H1 (cell line): Measurements from ENCODE around the gene SMIM1. TPM values are rescaled to one million over a fixed set of nuclear protein-coding genes. Genes with fewer than 3 reads are reported as not detected.

ENCODE experiments used
- CTCF ChIA-PET: fragments of 300-600 bp; sonication (Branson Sonifier 250); formaldehyde crosslinking; loops from one replicate; lab custom pipeline; 2021; ENCODE audit not compliant: partially characterized antibody; lab: Charles Lee
- POLR2A ChIA-PET: fragments of 300-600 bp; sonication (Branson Sonifier 250); formaldehyde crosslinking; loops from one replicate; lab custom pipeline; 2021; ENCODE audit warnings: inconsistent platforms; ENCODE audit not compliant: partially characterized antibody; lab: Charles Lee
- DNase-seq, 2 experiments: peaks; one replicate each; pipeline versions ENCODE4 v3.0.0 to v3.0.0-alpha.2; 2010 to 2022; ENCODE audit warnings: low spot score in 2 of 2, low read depth in 1 of 2, mixed read lengths in 1 of 2
- FAIRE-seq: peaks from 2 replicates; lab custom pipeline; 2011; peaks lifted over from hg19 to GRCh38; lab: Jason Lieb, UNC
- H2AFZ ChIP-seq: 2 replicates; pipeline ENCODE4 v1.8.1; 2012; ENCODE audit warnings: low read length, inconsistent platforms
- H2AK5ac ChIP-seq: 2 replicates; pipeline ENCODE4 v1.6.1; 2013; ENCODE audit warnings: low read depth, low read length
- H2BK120ac ChIP-seq: replicated peaks from 2 replicates; pipeline ENCODE3; 2013; ENCODE audit warnings: low read depth, low read length, inconsistent platforms
- H2BK12ac ChIP-seq: 2 replicates; pipeline ENCODE4 v1.6.1; 2013; ENCODE audit warnings: low read depth, low read length
- H2BK15ac ChIP-seq: 2 replicates; pipeline ENCODE4 v1.6.1; 2013; ENCODE audit warnings: low read length
- H2BK20ac ChIP-seq: 2 replicates; pipeline ENCODE4 v1.6.1; 2013; ENCODE audit warnings: low read length
- H2BK5ac ChIP-seq: 2 replicates; pipeline ENCODE4 v1.6.1; 2013; ENCODE audit warnings: low read depth, low read length
- H3K14ac ChIP-seq: 2 replicates; pipeline ENCODE4 v1.6.1; 2013; ENCODE audit warnings: inconsistent platforms; ENCODE audit not compliant: insufficient read length
- H3K18ac ChIP-seq: 2 replicates; pipeline ENCODE4 v1.6.1; 2013; ENCODE audit warnings: low read length; ENCODE audit errors: extremely low read depth
- H3K23ac ChIP-seq: 2 replicates; pipeline ENCODE4 v1.6.1; 2013; ENCODE audit warnings: inconsistent platforms; ENCODE audit not compliant: insufficient read length
- H3K23me2 ChIP-seq: 2 replicates; pipeline ENCODE4 v1.6.1; 2013; ENCODE audit warnings: low read depth, low read length
- H3K27ac ChIP-seq: 2 replicates; pipeline ENCODE4 v1.6.1; 2011; ENCODE audit warnings: low read depth, low read length, inconsistent platforms
- H3K27me3 ChIP-seq, 4 experiments: replicated peaks in 1 of 4; 1 replicate in 1 of 4; 2 replicates in 3 of 4; pipeline versions ENCODE4 v1.6.1 to v1.8.1; 2011 to 2013; ENCODE audit warnings: low read length in 3 of 4, mild to moderate bottlenecking in 3 of 4, inconsistent platforms in 2 of 4, mixed read lengths in 2 of 4, moderate library complexity in 1 of 4; ENCODE audit not compliant: control insufficient read depth in 3 of 4, insufficient read depth in 3 of 4; ENCODE audit errors: extremely low read depth in 1 of 4
- H3K36me3 ChIP-seq, 4 experiments: 2 replicates each; pipeline versions ENCODE4 v1.6.1 to v1.8.1; 2011 to 2013; ENCODE audit warnings: mild to moderate bottlenecking in 4 of 4, low read length in 3 of 4, moderate library complexity in 2 of 4, control low read depth in 1 of 4, inconsistent platforms in 1 of 4; ENCODE audit not compliant: insufficient read depth in 4 of 4, control insufficient read depth in 2 of 4
- H3K4ac ChIP-seq: replicated peaks from 2 replicates; pipeline ENCODE3; 2013; ENCODE audit warnings: low read length, low read depth, mixed read lengths, inconsistent platforms; ENCODE audit not compliant: insufficient read length
- H3K4me1 ChIP-seq, 4 experiments: replicated peaks in 1 of 4; 1 replicate in 1 of 4; 2 replicates in 3 of 4; pipeline versions ENCODE4 v1.6.1 to v1.8.1; 2011 to 2013; ENCODE audit warnings: low read length in 3 of 4, inconsistent platforms in 2 of 4, mixed read lengths in 1 of 4; ENCODE audit not compliant: insufficient read depth in 4 of 4, control insufficient read depth in 3 of 4
- H3K4me2 ChIP-seq, 2 experiments: 2 replicates each; pipeline versions ENCODE4 v1.6.1 to v1.8.1; 2011 to 2013; ENCODE audit warnings: low read depth in 2 of 2, low read length in 2 of 2, control low read depth in 1 of 2, inconsistent platforms in 1 of 2, mild to moderate bottlenecking in 1 of 2; ENCODE audit not compliant: insufficient read depth in 1 of 2
- H3K4me3 ChIP-seq, 4 experiments: fragments of 200-600, 300-600 bp in 1 of 4; sonication (generic), shearing (Covaris generic), sonication (Bioruptor Twin) in 1 of 4; 2 replicates each; pipeline versions ENCODE4 v1.5.1 to v1.8.1; 2011 to 2016; ENCODE audit warnings: low read length in 4 of 4, low read depth in 3 of 4, control low read depth in 2 of 4, inconsistent platforms in 2 of 4, mild to moderate bottlenecking in 2 of 4, mixed read lengths in 1 of 4, moderate library complexity in 1 of 4; ENCODE audit not compliant: insufficient read depth in 2 of 4; ENCODE audit errors: extremely low read depth in 1 of 4
- H3K56ac ChIP-seq: replicated peaks from 2 replicates; pipeline ENCODE3; 2013; ENCODE audit warnings: low read depth, mild to moderate bottlenecking, mixed read lengths, low read length, inconsistent platforms; ENCODE audit not compliant: insufficient read length
- H3K79me1 ChIP-seq: 2 replicates; pipeline ENCODE4 v1.6.1; 2013; ENCODE audit warnings: low read depth, low read length, control low read depth
- H3K79me2 ChIP-seq, 2 experiments: 2 replicates each; pipeline versions ENCODE4 v1.6.1 to v1.8.1; 2012 to 2013; ENCODE audit warnings: low read length in 2 of 2, mild to moderate bottlenecking in 2 of 2, inconsistent platforms in 1 of 2; ENCODE audit not compliant: insufficient read depth in 2 of 2, control insufficient read depth in 1 of 2
- H3K9ac ChIP-seq, 4 experiments: replicated peaks in 1 of 4; 1 replicate in 1 of 4; 2 replicates in 3 of 4; pipeline versions ENCODE4 v1.6.1 to v1.8.1; 2011 to 2013; ENCODE audit warnings: low read depth in 3 of 4, low read length in 3 of 4, control low read depth in 2 of 4, mild to moderate bottlenecking in 2 of 4, moderate library complexity in 2 of 4, inconsistent platforms in 1 of 4; ENCODE audit errors: extremely low read depth in 1 of 4
- H3K9me3 ChIP-seq, 2 experiments: 2 replicates each; pipeline versions ENCODE4 v1.6.1 to v1.8.1; 2012 to 2013; ENCODE audit warnings: mild to moderate bottlenecking in 2 of 2, moderate library complexity in 2 of 2, control low read depth in 1 of 2, inconsistent platforms in 1 of 2, low read depth in 1 of 2, low read length in 1 of 2, mixed read lengths in 1 of 2; ENCODE audit not compliant: insufficient read depth in 2 of 2
- H4K20me1 ChIP-seq, 2 experiments: replicated peaks in 1 of 2; 2 replicates each; pipeline versions ENCODE3 to v1.8.1; 2011 to 2013; ENCODE audit warnings: inconsistent platforms in 2 of 2, low read length in 2 of 2, mild to moderate bottlenecking in 1 of 2; ENCODE audit not compliant: insufficient read depth in 2 of 2, control insufficient read depth in 1 of 2
- H4K5ac ChIP-seq: 2 replicates; pipeline ENCODE4 v1.6.1; 2013; ENCODE audit warnings: low read length, low read depth, mixed read lengths, inconsistent platforms; ENCODE audit not compliant: insufficient read length
- H4K8ac ChIP-seq: 2 replicates; pipeline ENCODE4 v1.8.0; 2013; ENCODE audit warnings: mild to moderate bottlenecking, moderate library complexity, low read length, inconsistent platforms; ENCODE audit not compliant: insufficient read depth; ENCODE audit errors: extremely low read depth
- H4K91ac ChIP-seq: replicated peaks from 2 replicates; pipeline ENCODE3; 2013; ENCODE audit warnings: low read length, mixed read lengths, inconsistent platforms; ENCODE audit not compliant: insufficient read length
- BRCA1 ChIP-seq: IDR thresholded peaks from 2 replicates; pipeline ENCODE4 v1.6.1; 2012; ENCODE audit warnings: low read depth, low read length, improper control_type of control experiment
- CHD1 ChIP-seq: IDR thresholded peaks from 2 replicates; pipeline ENCODE4 v1.6.1; 2012; ENCODE audit warnings: low read depth, low read length, improper control_type of control experiment
- EP300 ChIP-seq, 2 experiments: IDR thresholded peaks; 1 replicate in 1 of 2; 2 replicates in 1 of 2; pipeline ENCODE4 v1.6.1; 2011 to 2012; ENCODE audit warnings: low read depth in 2 of 2, low read length in 2 of 2, mild to moderate bottlenecking in 2 of 2, borderline replicate concordance in 1 of 2, inconsistent platforms in 1 of 2, moderate library complexity in 1 of 2
- GABPA ChIP-seq: IDR thresholded peaks from 2 replicates; pipeline ENCODE4 v1.6.1; 2011; ENCODE audit warnings: mild to moderate bottlenecking, low read length, moderate library complexity, borderline replicate concordance; ENCODE audit not compliant: insufficient read depth
- POU5F1 ChIP-seq: IDR thresholded peaks from 2 replicates; pipeline ENCODE4 v1.6.1; 2011; ENCODE audit warnings: low read depth, mild to moderate bottlenecking, low read length, moderate library complexity
- SIN3A ChIP-seq, 2 experiments: IDR thresholded peaks in 1 of 2; conservative IDR thresholded peaks in 1 of 2; 2 replicates each; pipeline ENCODE4 v1.6.1; 2011 to 2012; ENCODE audit warnings: low read length in 2 of 2, improper control_type of control experiment in 1 of 2, low read depth in 1 of 2, mild to moderate bottlenecking in 1 of 2
- TCF12 ChIP-seq: IDR thresholded peaks from 2 replicates; pipeline ENCODE4 v1.6.1; 2011; ENCODE audit warnings: low read depth, mild to moderate bottlenecking, low read length
- ZNF274 ChIP-seq: IDR thresholded peaks from 2 replicates; pipeline ENCODE4 v1.7.0; 2012; ENCODE audit warnings: low read length, borderline replicate concordance; ENCODE audit errors: extremely low read depth
- WGBS, 2 experiments: shearing (Covaris generic) in 1 of 2; methylation state at CpG; one replicate each; pipeline versions ENCODE4 v1.1.6 to v1.1.7; 2013 to 2015; ENCODE audit warnings: low lambda C conversion rate in 2 of 2, mixed read lengths in 2 of 2, inconsistent platforms in 1 of 2, low coverage in 1 of 2, missing lambda C conversion rate in 1 of 2; ENCODE audit not compliant: insufficient replicate concordance in 2 of 2, insufficient coverage in 1 of 2, insufficient read length in 1 of 2; ENCODE audit errors: extremely low coverage in 1 of 2, missing lambda C conversion rate in 1 of 2; 5-methylcytosine and 5-hydroxymethylcytosine counted together
- polyA plus RNA-seq, 7 experiments: library from polyadenylated mRNA; depleted of rRNA in 3 of 7; stranded (reverse) in 5 of 7; unstranded in 2 of 7; fragments of >200 nt in 5 of 7; fragments of 200-250 nt in 2 of 7; gene quantifications; 1 replicate in 5 of 7; 2 replicates in 1 of 7; 4 replicates in 1 of 7; pipeline versions ENCODE4 v1.2.1 to v1.2.3, GENCODE V29; 2011 to 2013; ENCODE audit warnings: missing spikeins in 2 of 7, mixed read lengths in 2 of 7
- total RNA-seq: library from RNA; stranded (reverse); fragmentation: NEBNext Ultra II Directional; extraction: Animal tissue kit (Norgen Biotek cat#: 25700); gene quantifications from 2 replicates; pipeline ENCODE4 v1.2.1, GENCODE V29; 2021
- TF ChIP-seq, protein P1 (sequence below): IDR thresholded peaks from 2 replicates; pipeline ENCODE4 v1.6.1; 2011; ENCODE audit warnings: low read depth, mild to moderate bottlenecking, low read length; ENCODE audit not compliant: insufficient read depth
- TF ChIP-seq, protein P2 (sequence below): IDR thresholded peaks from 2 replicates; pipeline ENCODE4 v1.6.1; 2012; ENCODE audit warnings: inconsistent platforms

SMIM1 gene
- total and polyA plus RNA-seq, 2 of the 8 experiments (the other 6 are each of a cell fraction or from before 2014, with no cell fraction given), result 7.7 to 9.7 TPM

DNA sequence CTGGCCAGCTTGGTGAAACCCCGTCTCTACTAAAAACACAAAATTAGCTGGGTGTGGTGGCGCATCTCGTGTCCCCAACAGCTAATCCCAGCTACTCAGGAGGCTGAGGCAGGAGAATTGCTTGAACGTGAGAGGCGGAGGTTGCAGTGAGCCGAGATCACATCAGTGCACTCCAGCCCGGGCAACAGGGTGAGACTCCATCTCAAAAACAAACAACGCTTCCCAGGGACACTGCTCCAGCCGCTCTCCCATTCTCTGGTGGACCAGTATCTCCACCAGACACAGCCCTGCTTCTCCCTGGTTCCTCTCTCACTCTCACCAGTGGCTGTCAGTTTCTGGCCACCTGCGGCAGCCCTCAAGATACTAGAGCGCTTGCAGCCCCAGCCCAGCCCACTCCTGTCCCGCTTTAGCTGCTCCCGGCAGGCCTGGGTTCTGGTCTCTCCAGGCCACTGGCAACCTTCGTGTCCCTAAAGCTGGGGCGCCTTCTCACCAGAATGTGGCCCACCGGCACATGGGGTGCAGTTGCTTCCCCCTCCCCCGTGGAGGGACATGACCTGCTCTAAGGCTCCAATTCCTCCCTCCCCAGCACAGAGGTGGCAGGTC, 44.7 kb downstream of the SMIM1 start:
- POLR2A ChIA-PET, result interaction anchor here (0.9 kb wide), 1 partner anchor 22 kb away, joined by 3 read pairs; no protein-coding TSS in a partner anchor
- 94% methylated on average over 17 of the region's 17 CpGs; no CpG with 5 or more reads in 1 of the 2 experiments for WGBS, 2 experiments
- no peak for TF ChIP-seq SIN3A (conservative IDR thresholded peaks at IDR 0.05 in 1 of 2, IDR thresholded peaks at IDR 0.05 in 1 of 2; ENCODE audit: low read depth in 1 of 2, low read length in 2 of 2)
- TF ChIP-seq CHD1, result no peak
- TF ChIP-seq, protein P1, sequence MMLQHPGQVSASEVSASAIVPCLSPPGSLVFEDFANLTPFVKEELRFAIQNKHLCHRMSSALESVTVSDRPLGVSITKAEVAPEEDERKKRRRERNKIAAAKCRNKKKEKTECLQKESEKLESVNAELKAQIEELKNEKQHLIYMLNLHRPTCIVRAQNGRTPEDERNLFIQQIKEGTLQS, result no peak
- TF ChIP-seq, protein P2, sequence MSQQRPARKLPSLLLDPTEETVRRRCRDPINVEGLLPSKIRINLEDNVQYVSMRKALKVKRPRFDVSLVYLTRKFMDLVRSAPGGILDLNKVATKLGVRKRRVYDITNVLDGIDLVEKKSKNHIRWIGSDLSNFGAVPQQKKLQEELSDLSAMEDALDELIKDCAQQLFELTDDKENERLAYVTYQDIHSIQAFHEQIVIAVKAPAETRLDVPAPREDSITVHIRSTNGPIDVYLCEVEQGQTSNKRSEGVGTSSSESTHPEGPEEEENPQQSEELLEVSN, result no peak
- no peak for TF ChIP-seq GABPA
- TF ChIP-seq EP300 (IDR thresholded peaks at IDR 0.05; ENCODE audit: borderline replicate concordance in 1 of 2, low read depth in 2 of 2, low read length in 2 of 2), result no peak
- TF ChIP-seq POU5F1, result no peak
- no peak for TF ChIP-seq BRCA1
- TF ChIP-seq TCF12, result no peak
- TF ChIP-seq ZNF274, result no peak

More for the DNA sequence above, 44.7 kb downstream of the SMIM1 start:
- no peak overlapping the region for H3K18ac ChIP-seq
- no peak overlapping the region for H3K4me3 ChIP-seq
- H4K91ac ChIP-seq, result no peak overlapping the region
- no peaks in the 10 kb centered on the region for H3K79me1 ChIP-seq
- peaks cover 0 to 1% of the 10 kb centered on the region in 2 experiments for H4K20me1 ChIP-seq
- H2AFZ ChIP-seq, result no peak overlapping the region
- H3K23me2 ChIP-seq, result no peaks in the 10 kb centered on the region
- no peak overlapping the region for H3K9ac ChIP-seq
- H3K23ac ChIP-seq, result no peak overlapping the region
- no peak overlapping the region for H3K14ac ChIP-seq
- H3K36me3 ChIP-seq, result peaks cover 0 to 3% (median 0%) of the 10 kb centered on the region in 4 experiments; a peak in 1 of 8 replicates
- no peak overlapping the region for H3K56ac ChIP-seq
- DNase-seq, result no peak
- H2AK5ac ChIP-seq, result no peak overlapping the region
- CTCF ChIA-PET, result interaction anchor here (0.6 to 2.7 kb wide), 4 partner anchors 11 to 42 kb away, joined by 3 to 8 read pairs (median 5); no protein-coding TSS in a partner anchor
- no peaks in the 10 kb centered on the region for H3K9me3 ChIP-seq
- no peaks in the 10 kb centered on the region; a peak in 1 of 7 replicates for H3K4me1 ChIP-seq
- H3K27me3 ChIP-seq, result no peaks in the 10 kb centered on the region
- H3K79me2 ChIP-seq, result no peaks in the 10 kb centered on the region
- no peak overlapping the region for H2BK120ac ChIP-seq
- no peak overlapping the region for H2BK15ac ChIP-seq
- no peak overlapping the region; the same call in 1 of the 2 replicates for H2BK12ac ChIP-seq
- H3K4me2 ChIP-seq, result no peak overlapping the region
- H3K27ac ChIP-seq, result no peak overlapping the region
- no peak overlapping the region for H3K4ac ChIP-seq
- no peak for FAIRE-seq
- H2BK20ac ChIP-seq, result no peak overlapping the region
- H4K8ac ChIP-seq, result no peak overlapping the region
- no peak overlapping the region for H4K5ac ChIP-seq
- no peak overlapping the region; the same call in 1 of the 2 replicates for H2BK5ac ChIP-seq
